Measurements from ENCODE around the gene SRC. TPM values are rescaled to one million over a fixed set of nuclear protein-coding genes. Genes with fewer than 3 reads are reported as not detected.

The SRC gene
- total RNA-seq, 1 experiment from 2014 or later, result 42.3 TPM

DNA sequence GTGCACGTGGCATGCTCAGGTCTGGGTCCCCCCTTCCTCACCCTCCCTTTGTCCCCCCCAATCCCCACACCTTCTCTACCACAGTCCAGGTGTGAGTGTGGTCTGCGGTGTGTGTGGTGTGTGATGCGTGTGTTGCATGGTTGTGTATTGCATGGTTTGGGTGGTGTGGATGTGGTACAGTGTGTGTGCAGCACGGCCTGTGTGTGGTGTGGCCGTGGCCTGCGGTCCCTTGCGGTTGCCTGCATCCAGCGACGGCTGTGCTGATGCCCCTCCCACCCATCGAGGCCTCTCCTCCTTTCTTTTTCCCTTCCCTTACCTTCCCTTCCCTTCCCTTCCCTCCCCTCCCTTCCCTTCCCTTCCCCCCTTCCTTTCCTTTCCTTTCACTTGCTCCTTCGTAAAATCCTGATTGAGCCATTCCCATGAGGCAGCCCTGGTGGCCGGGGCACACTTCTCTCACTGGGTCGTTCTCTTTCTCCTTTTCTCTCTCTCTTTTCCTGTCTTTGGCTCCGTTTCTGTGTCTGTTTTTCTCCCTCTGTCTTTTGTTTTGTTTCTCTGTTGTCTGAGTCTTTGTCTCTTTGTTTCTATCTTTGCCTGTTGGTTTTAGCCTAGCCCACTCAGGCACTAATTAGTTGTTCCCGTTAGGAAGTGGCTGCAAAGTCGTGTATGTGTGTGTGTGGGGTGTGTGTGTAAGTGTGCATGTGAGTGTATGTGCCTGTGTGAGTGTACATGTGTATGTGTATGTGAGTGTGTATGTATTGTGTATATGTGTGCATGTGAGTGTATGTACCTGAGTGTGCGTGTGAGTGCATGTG lies 65.7 kb downstream of the SRC start (continued):
- no peak for TF ChIP-seq CTCF (IDR thresholded peaks at IDR 0.05 in 2 of 3, conservative IDR thresholded peaks at IDR 0.05 in 1 of 3; ENCODE audit: borderline replicate concordance in 1 of 3, insufficient read depth in 1 of 3, low read depth in 2 of 3, low read length in 2 of 3)
- no peak for TF ChIP-seq EZH2phosphoT487 (IDR thresholded peaks at IDR 0.05; ENCODE audit: borderline replicate concordance)
- TF ChIP-seq SP1 (IDR thresholded peaks at IDR 0.05; ENCODE audit: low read depth), result no peak
- no peak for TF ChIP-seq JUND (IDR thresholded peaks at IDR 0.05)
- TF ChIP-seq ATF3 (IDR thresholded peaks at IDR 0.05), result no peak
- no peak for TF ChIP-seq ZNF274 (IDR thresholded peaks at IDR 0.05; ENCODE audit: low read depth, low read length)

GRCh38 chr20:37413023-37413334 lies 67.0 kb downstream of the SRC start:
- Histone ChIP-seq H3K36me3 (ENCODE audit: control insufficient read depth in 1 of 2, insufficient read depth in 2 of 2, low read length in 2 of 2) (no peaks in the 10 kb centered on the region), H3K4me3 (replicated peaks in 1 of 2; ENCODE audit: low read depth in 1 of 2, low read length in 2 of 2) (no peak overlapping the region), H3K4me1 (ENCODE audit: control insufficient read depth in 1 of 2, insufficient read depth in 2 of 2, low read length in 2 of 2) (no peaks in the 10 kb centered on the region), H3K9me2 (ENCODE audit: insufficient read depth) (no peaks in the 10 kb centered on the region), H3K4me2 (ENCODE audit: low read length) (no peak overlapping the region), H3K79me2 (ENCODE audit: insufficient read depth, low read length) (no peaks in the 10 kb centered on the region), H4K20me1 (ENCODE audit: insufficient read depth) (no peaks in the 10 kb centered on the region), H3K9ac (ENCODE audit: low read length) (no peak overlapping the region), H3K9me3 (ENCODE audit: control insufficient read depth in 1 of 2, insufficient read depth in 1 of 2, low read depth in 1 of 2, low read length in 2 of 2) (no peaks in the 10 kb centered on the region), H3K27ac (ENCODE audit: low read depth, low read length) (no peak overlapping the region), H2AFZ (ENCODE audit: low read depth, low read length, poor library complexity, severe bottlenecking) (no peak overlapping the region), H3K27me3 (ENCODE audit: insufficient read depth, low read length) (peaks cover 7% of the 10 kb centered on the region; the same call in 1 of the 2 replicates)
- POLR2A ChIA-PET, result no interaction called here
- TF ChIP-seq RAD21 (IDR thresholded peaks at IDR 0.05; ENCODE audit: low read depth), result no peak
- TF ChIP-seq SRF (IDR thresholded peaks at IDR 0.05; ENCODE audit: low read depth), result no peak
- DNase-seq (ENCODE audit: low read depth, low spot score) (no peak), ATAC-seq (no peak)
- intact Hi-C loops (cut with micrococcal nuclease), result no loop called here
- RAD21 ChIA-PET (ENCODE audit: low non-redundant PET in 1 of 2, low total read pairs in 2 of 2, uncharacterized antibody in 2 of 2, unreplicated experiment in 2 of 2), result no interaction called here
- BruUV-seq (replicated peaks), result no TSS peak
- CTCF ChIA-PET, result no interaction called here

Data from HCT116 (cell line).